Prostate gland (tissue), 2 donors: ENCODE measurements around the gene ERBB2. TPM values are rescaled to one million over a fixed set of nuclear protein-coding genes. Genes with fewer than 3 reads are reported as not detected.
A peak's percentile ranks its signal among the peaks of the same experiment; 100 is the strongest.

Source experiments
- DNase-seq: peaks from one replicate; pipeline ENCODE4 v3.0.0-alpha.2; 2019; ENCODE audit warnings: low spot score
- H3K27ac ChIP-seq, 2 donors: fragments of 200-600 bp; sonication (generic); 2 replicates each; pipeline ENCODE4 v1.5.1; 2017 to 2019
- H3K27me3 ChIP-seq: fragments of 200-600 bp; sonication (generic); replicated peaks from 2 replicates; pipeline ENCODE4 v1.5.1; 2019; ENCODE audit not compliant: insufficient read depth
- H3K36me3 ChIP-seq, 2 donors: fragments of 200-600 bp; sonication (generic); 1 replicate in 1 of 2; 2 replicates in 1 of 2; pipeline versions ENCODE4 v1.5.1 to v1.8.1; 2017 to 2019
- H3K4me1 ChIP-seq: fragments of 200-600 bp; sonication (generic); replicated peaks from 2 replicates; pipeline ENCODE4 v1.5.1; 2019
- H3K4me3 ChIP-seq, 2 donors: fragments of 200-600 bp; sonication (generic); 2 replicates each; pipeline ENCODE4 v1.5.1; 2017 to 2019
- H3K9me3 ChIP-seq: fragments of 200-600 bp; sonication (generic); 2 replicates; pipeline ENCODE4 v1.5.1; 2017
- CTCF ChIP-seq, 4 experiments: fragments of 200-600 bp in 2 of 4; fragments of 450-650 bp in 2 of 4; sonication (generic) in 2 of 4; IDR thresholded peaks; 1 replicate in 3 of 4; 2 replicates in 1 of 4; pipeline ENCODE4 v1.5.1; 2016 to 2019; ENCODE audit warnings: antibody characterized with exemption in 4 of 4, mild to moderate bottlenecking in 2 of 4, moderate library complexity in 2 of 4
- POLR2A ChIP-seq: fragments of 450-650 bp; IDR thresholded peaks from one replicate; pipeline ENCODE4 v1.6.1; 2016; ENCODE audit warnings: antibody characterized with exemption, mild to moderate bottlenecking
- POLR2AphosphoS5 ChIP-seq: sonication (generic); formaldehyde crosslinking; IDR thresholded peaks from one replicate; pipeline ENCODE4 v1.6.1; 2017; ENCODE audit warnings: antibody characterized with exemption
- WGBS: methylation state at CpG from one replicate; pipeline ENCODE4 v1.1.5; 2018; 5-methylcytosine and 5-hydroxymethylcytosine counted together
- intact Hi-C: fragments of 100-400 bp; cut with DNase I; formaldehyde crosslinking; loops from one replicate; pipeline ENCODE4 v1.14.2; 2022
- microRNA-seq: library from miRNA; unstranded; fragments of <30 nt; microRNA quantifications from one replicate; pipeline ENCODE4, GENCODE V29; 2016
- small RNA-seq, 2 donors: library from RNA; depleted of rRNA; stranded (forward); fragments of <200 nt; gene quantifications; one replicate each; pipeline ENCODE3, GENCODE V24; 2016
- total RNA-seq, 2 donors: library from RNA; depleted of rRNA; stranded (reverse); fragments of >200 nt; gene quantifications; one replicate each; pipeline ENCODE4 v1.1.0, GENCODE V29; 2016

ERBB2 gene
- total RNA-seq, 2 donors from 2014 or later = 112 to 172 TPM

- H3K27me3 ChIP-seq = no peaks in the 10 kb centered on the region
- intact Hi-C loops = no loop called here
- DNase-seq = no peak
- H3K9me3 ChIP-seq = no peaks in the 10 kb centered on the region
- TF ChIP-seq POLR2A = no peak
- TF ChIP-seq POLR2AphosphoS5 = no peak
- no peak for TF ChIP-seq CTCF (IDR thresholded peaks at IDR 0.05)
- no peak overlapping the region for H3K27ac ChIP-seq
- H3K4me1 ChIP-seq = no peaks in the 10 kb centered on the region
- WGBS = 89% methylated on average over 2 of the region's 2 CpGs
- no peak overlapping the region for H3K4me3 ChIP-seq
- no peaks in the 10 kb centered on the region for H3K36me3 ChIP-seq
Observed at GRCh38 chr17:39775031-39775430, 75.2 kb downstream of the ERBB2 start.

- Histone ChIP-seq H3K9me3 (no peaks in the 10 kb centered on the region), H3K4me3 (no peak overlapping the region), H3K4me1 (no peaks in the 10 kb centered on the region), H3K27ac (no peak overlapping the region), H3K36me3 (no peaks in the 10 kb centered on the region), H3K27me3 (no peaks in the 10 kb centered on the region)
- no peak for DNase-seq
- no peak for TF ChIP-seq CTCF (IDR thresholded peaks at IDR 0.05)
- no peak for TF ChIP-seq POLR2A
- no peak for TF ChIP-seq POLR2AphosphoS5
- intact Hi-C loops = no loop called here
Observed at GRCh38 chr17:39776252-39776651, 76.4 kb downstream of the ERBB2 start.

GRCh38 chr17:39777534-39778365 lies 77.9 kb downstream of the ERBB2 start:
- H3K27me3 ChIP-seq = no peaks in the 10 kb centered on the region
- WGBS = 66% methylated on average over 11 of the region's 11 CpGs
- DNase-seq = no peak
- H3K4me3 ChIP-seq = no peak overlapping the region
- intact Hi-C loops = no loop called here
- H3K27ac ChIP-seq = no peak overlapping the region
- no peaks in the 10 kb centered on the region for H3K36me3 ChIP-seq
- H3K4me1 ChIP-seq = no peaks in the 10 kb centered on the region
- TF ChIP-seq POLR2A (no peak), POLR2AphosphoS5 (no peak), CTCF (IDR thresholded peaks at IDR 0.05) (no peak)
- H3K9me3 ChIP-seq = no peaks in the 10 kb centered on the region

Small RNA genes within 50 kb of the gene (microRNA-seq; reads per million reads assigned to microRNA genes)
- 2.2 reads per million, percentile 31 among the genes with 10 or more reads in this experiment for gene MIR4728

Small RNA genes within 50 kb of the gene (small RNA-seq; reads per million reads assigned to genes)
- 0.20 to 1.1 reads per million in 2 donors for gene MIR4728

Other genes starting within 250 kb of the ERBB2 start
- 10 to 100 TPM; 22.9 to 39.7 TPM for gene MED1, start 248.8 kb upstream of the ERBB2 start, total RNA-seq
- gene CDK12, start 238.6 kb upstream of the ERBB2 start, total RNA-seq = 10 to 100 TPM; 37.7 to 75.8 TPM
- under 1 TPM in 1 of 2 donors, not detected in 1; 0.17 TPM for gene NEUROD2, start 92.1 kb upstream of the ERBB2 start, total RNA-seq
- gene PPP1R1B, start 73.1 kb upstream of the ERBB2 start, total RNA-seq = 100 to 1,000 TPM in 1 of 2 donors, 10 to 100 TPM in 1; 69.0 to 108 TPM
- 100 to 1,000 TPM in 1 of 2 donors, 10 to 100 TPM in 1; 52.5 to 202 TPM for gene STARD3, start 62.9 kb upstream of the ERBB2 start, total RNA-seq
- gene TCAP, start 34.7 kb upstream of the ERBB2 start, total RNA-seq = 10 to 100 TPM in 1 of 2 donors, 1 to 10 TPM in 1; 4.3 to 44.3 TPM
- 1 to 10 TPM; 2.7 to 5.8 TPM for gene PNMT, start 31.6 kb upstream of the ERBB2 start, total RNA-seq
- gene PGAP3, start 12.0 kb upstream of the ERBB2 start, total RNA-seq = 10 to 100 TPM; 44.6 to 50.0 TPM
- 100 to 1,000 TPM in 1 of 2 donors, 10 to 100 TPM in 1; 46.5 to 119 TPM for gene MIEN1, start 30.5 kb downstream of the ERBB2 start, total RNA-seq
- gene GRB7, start 37.9 kb downstream of the ERBB2 start, total RNA-seq = 10 to 100 TPM; 25.7 to 32.6 TPM
- 1 to 10 TPM in 1 of 2 donors, under 1 TPM in 1; 0.55 to 1.7 TPM for gene IKZF3, start 164.2 kb downstream of the ERBB2 start, total RNA-seq
- 10 to 100 TPM in 1 of 2 donors, not detected in 1; 14.8 TPM for gene ZPBP2, start 168.1 kb downstream of the ERBB2 start, total RNA-seq
- 10 to 100 TPM in 1 of 2 donors, 1 to 10 TPM in 1; 4.0 to 17.0 TPM for gene GSDMB, start 218.6 kb downstream of the ERBB2 start, total RNA-seq
- gene ORMDL3, start 227.5 kb downstream of the ERBB2 start, total RNA-seq = 10 to 100 TPM; 82.4 to 91.6 TPM
- gene LRRC3C, start 227.7 kb downstream of the ERBB2 start, total RNA-seq = not detected